ENCODE results near the gene TBC1D23. TPM values are rescaled to one million over a fixed set of nuclear protein-coding genes. Genes with fewer than 3 reads are reported as not detected.

Gene TBC1D23
- total RNA-seq, 2 donors from 2014 or later = 35.6 to 58.2 TPM

GRCh38 chr3:100277255-100277800, 16.5 kb downstream of the TBC1D23 start:
- Histone ChIP-seq H3K27me3 (no peaks in the 10 kb centered on the region), H3K27ac (no peak overlapping the region), H3K4me3 (no peak overlapping the region), H3K36me3 (no peaks in the 10 kb centered on the region), H3K4me1 (no peaks in the 10 kb centered on the region), H3K9ac (ENCODE audit: low read depth in 2 of 2, low read length in 2 of 2) (no peak overlapping the region), H3K9me3 (no peaks in the 10 kb centered on the region)
- DNase-seq = no peak
- TF ChIP-seq, protein P1, sequence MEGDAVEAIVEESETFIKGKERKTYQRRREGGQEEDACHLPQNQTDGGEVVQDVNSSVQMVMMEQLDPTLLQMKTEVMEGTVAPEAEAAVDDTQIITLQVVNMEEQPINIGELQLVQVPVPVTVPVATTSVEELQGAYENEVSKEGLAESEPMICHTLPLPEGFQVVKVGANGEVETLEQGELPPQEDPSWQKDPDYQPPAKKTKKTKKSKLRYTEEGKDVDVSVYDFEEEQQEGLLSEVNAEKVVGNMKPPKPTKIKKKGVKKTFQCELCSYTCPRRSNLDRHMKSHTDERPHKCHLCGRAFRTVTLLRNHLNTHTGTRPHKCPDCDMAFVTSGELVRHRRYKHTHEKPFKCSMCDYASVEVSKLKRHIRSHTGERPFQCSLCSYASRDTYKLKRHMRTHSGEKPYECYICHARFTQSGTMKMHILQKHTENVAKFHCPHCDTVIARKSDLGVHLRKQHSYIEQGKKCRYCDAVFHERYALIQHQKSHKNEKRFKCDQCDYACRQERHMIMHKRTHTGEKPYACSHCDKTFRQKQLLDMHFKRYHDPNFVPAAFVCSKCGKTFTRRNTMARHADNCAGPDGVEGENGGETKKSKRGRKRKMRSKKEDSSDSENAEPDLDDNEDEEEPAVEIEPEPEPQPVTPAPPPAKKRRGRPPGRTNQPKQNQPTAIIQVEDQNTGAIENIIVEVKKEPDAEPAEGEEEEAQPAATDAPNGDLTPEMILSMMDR (IDR thresholded peaks at IDR 0.05) = no peak
- intact Hi-C loops (cut with DNase I) = no loop called here

GRCh38 chr3:100278910-100279309, 18.1 kb downstream of the TBC1D23 start:
- H3K27me3 ChIP-seq = no peaks in the 10 kb centered on the region
- H3K36me3 ChIP-seq = no peaks in the 10 kb centered on the region
- no peak overlapping the region for H3K9ac ChIP-seq (ENCODE audit: low read depth in 2 of 2, low read length in 2 of 2)
- no peaks in the 10 kb centered on the region for H3K4me1 ChIP-seq
- no peak overlapping the region for H3K27ac ChIP-seq
- no peak for DNase-seq
- intact Hi-C loops (cut with DNase I) = no loop called here
- H3K4me3 ChIP-seq = no peak overlapping the region
- TF ChIP-seq, protein P1 (IDR thresholded peaks at IDR 0.05) = no peak
- no peaks in the 10 kb centered on the region for H3K9me3 ChIP-seq

- TF ChIP-seq, protein P1 (IDR thresholded peaks at IDR 0.05) = no peak
- Histone ChIP-seq H3K9ac (ENCODE audit: low read depth in 2 of 2, low read length in 2 of 2) (no peak overlapping the region), H3K27ac (no peak overlapping the region), H3K9me3 (no peaks in the 10 kb centered on the region), H3K27me3 (no peaks in the 10 kb centered on the region), H3K4me3 (no peak overlapping the region), H3K4me1 (no peaks in the 10 kb centered on the region), H3K36me3 (no peaks in the 10 kb centered on the region)
- intact Hi-C loops (cut with DNase I) = no loop called here
- no peak for DNase-seq
Measured at GRCh38 chr3:100288288-100288894, 27.6 kb downstream of the TBC1D23 start.

DNA sequence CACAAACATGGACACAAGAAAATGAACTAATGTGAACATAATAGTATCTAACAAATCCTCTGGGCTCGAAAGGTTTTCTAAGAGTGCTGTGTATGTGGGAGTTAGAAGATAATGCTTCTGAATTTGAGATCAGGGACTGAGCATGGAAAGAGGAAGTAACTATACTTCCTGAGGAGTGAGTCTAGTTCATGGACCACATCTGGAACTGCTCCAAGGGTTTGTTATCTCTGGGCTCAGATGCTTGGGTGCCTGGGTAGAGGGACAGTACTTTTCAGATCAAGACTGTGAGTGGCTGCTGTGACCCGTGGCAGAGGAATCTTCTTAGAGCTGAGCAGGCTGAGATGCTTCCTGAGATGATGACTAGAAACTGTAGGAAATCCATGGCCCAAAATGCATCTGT, 28.5 kb downstream of the TBC1D23 start:
- H3K36me3 ChIP-seq = no peaks in the 10 kb centered on the region
- no peak overlapping the region for H3K27ac ChIP-seq
- H3K4me1 ChIP-seq = no peaks in the 10 kb centered on the region
- no peak overlapping the region for H3K9ac ChIP-seq (ENCODE audit: low read depth in 2 of 2, low read length in 2 of 2)
- no peak overlapping the region for H3K4me3 ChIP-seq
- no peak for DNase-seq
- intact Hi-C loops (cut with DNase I) = no loop called here
- TF ChIP-seq, protein P1 (IDR thresholded peaks at IDR 0.05) = no peak
- H3K9me3 ChIP-seq = no peaks in the 10 kb centered on the region
- no peaks in the 10 kb centered on the region for H3K27me3 ChIP-seq

GRCh38 chr3:100295089-100295488, 34.3 kb downstream of the TBC1D23 start:
- H3K27me3 ChIP-seq = no peaks in the 10 kb centered on the region
- H3K9me3 ChIP-seq = no peaks in the 10 kb centered on the region
- intact Hi-C loops (cut with DNase I) = no loop called here
- H3K4me3 ChIP-seq = no peak overlapping the region
- TF ChIP-seq, protein P1 (IDR thresholded peaks at IDR 0.05) = no peak
- DNase-seq = no peak
- H3K36me3 ChIP-seq = no peaks in the 10 kb centered on the region
- no peaks in the 10 kb centered on the region for H3K4me1 ChIP-seq
- H3K27ac ChIP-seq = no peak overlapping the region
- no peak overlapping the region for H3K9ac ChIP-seq (ENCODE audit: low read depth in 2 of 2, low read length in 2 of 2)
